NOMO-1 treated with dmso at 0.1 percent for 144 hours (cell line): ENCODE results near the gene PTCD1.

Experiments
- DNase-seq: peaks from one replicate; lab custom pipeline; 2025; ENCODE audit not compliant: unreplicated experiment; lab: John Stamatoyannopoulos, UW

The PTCD1 gene

GRCh38 chr7:99369767-99370391 lies 68.7 kb downstream of the PTCD1 start:
- DNase-seq: no peak

- no peak for DNase-seq
Measured at GRCh38 chr7:99368750-99369389, 69.7 kb downstream of the PTCD1 start.
